Nephron (organoid): ENCODE results near the gene ARHGAP22.

Source experiments
- H3K27ac Mint-ChIP-seq, 3 experiments: 2 replicates each; pipeline ENCODE4 v1.8.0; 2020; ENCODE audit warnings: mixed read lengths in 3 of 3, mild to moderate bottlenecking in 2 of 3, moderate library complexity in 1 of 3
- H3K27me3 Mint-ChIP-seq: 2 replicates; pipeline ENCODE4 v1.8.0; 2021; ENCODE audit warnings: low read depth, mild to moderate bottlenecking, moderate library complexity, mixed read lengths
- H3K36me3 Mint-ChIP-seq: 2 replicates; pipeline ENCODE4 v1.8.0; 2020; ENCODE audit warnings: low read depth, mixed read lengths
- H3K4me1 Mint-ChIP-seq: 2 replicates; pipeline ENCODE4 v1.8.0; 2020; ENCODE audit warnings: mixed read lengths
- H3K4me3 Mint-ChIP-seq, 3 experiments: 2 replicates each; pipeline ENCODE4 v1.8.0; 2020; ENCODE audit warnings: mild to moderate bottlenecking in 3 of 3, mixed read lengths in 3 of 3, moderate library complexity in 2 of 3
- H3K9me3 Mint-ChIP-seq: 2 replicates; pipeline ENCODE4 v1.8.0; 2020; ENCODE audit warnings: mixed read lengths
- TF ChIP-seq, protein P1 (sequence below), 3 experiments: fragments of 200-600 bp; sonication (generic); IDR thresholded peaks; one replicate each; pipeline ENCODE4 v1.5.0; 2021; ENCODE audit warnings: antibody characterized with exemption in 3 of 3; ENCODE audit not compliant: unreplicated experiment in 3 of 3

Gene ARHGAP22

DNA sequence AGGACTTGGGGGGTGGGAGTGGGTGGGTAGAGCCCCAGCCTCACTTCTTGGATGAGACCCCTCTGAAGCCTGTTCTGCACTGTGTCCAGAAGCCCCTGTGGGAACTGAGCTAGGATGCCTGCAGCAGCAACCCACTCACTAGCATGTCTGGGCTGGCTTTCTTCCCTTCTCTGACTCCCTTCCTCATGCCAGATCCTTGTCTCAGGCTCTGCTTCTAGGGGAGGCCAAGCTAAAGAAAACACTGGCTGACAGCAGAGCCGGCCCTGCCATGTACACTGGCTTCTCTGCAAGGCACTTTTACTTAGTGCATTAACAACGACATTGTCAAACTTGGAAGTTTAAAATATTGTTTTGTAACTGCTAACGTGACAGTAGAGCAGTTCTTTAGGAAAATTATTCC is 50.2 kb downstream of the ARHGAP22 start:
- H3K36me3 Mint-ChIP-seq, result no peaks in the 10 kb centered on the region
- H3K27ac Mint-ChIP-seq, result peak overlapping the region; percentile 1 to 56 (median 9)
- TF ChIP-seq, protein P1, sequence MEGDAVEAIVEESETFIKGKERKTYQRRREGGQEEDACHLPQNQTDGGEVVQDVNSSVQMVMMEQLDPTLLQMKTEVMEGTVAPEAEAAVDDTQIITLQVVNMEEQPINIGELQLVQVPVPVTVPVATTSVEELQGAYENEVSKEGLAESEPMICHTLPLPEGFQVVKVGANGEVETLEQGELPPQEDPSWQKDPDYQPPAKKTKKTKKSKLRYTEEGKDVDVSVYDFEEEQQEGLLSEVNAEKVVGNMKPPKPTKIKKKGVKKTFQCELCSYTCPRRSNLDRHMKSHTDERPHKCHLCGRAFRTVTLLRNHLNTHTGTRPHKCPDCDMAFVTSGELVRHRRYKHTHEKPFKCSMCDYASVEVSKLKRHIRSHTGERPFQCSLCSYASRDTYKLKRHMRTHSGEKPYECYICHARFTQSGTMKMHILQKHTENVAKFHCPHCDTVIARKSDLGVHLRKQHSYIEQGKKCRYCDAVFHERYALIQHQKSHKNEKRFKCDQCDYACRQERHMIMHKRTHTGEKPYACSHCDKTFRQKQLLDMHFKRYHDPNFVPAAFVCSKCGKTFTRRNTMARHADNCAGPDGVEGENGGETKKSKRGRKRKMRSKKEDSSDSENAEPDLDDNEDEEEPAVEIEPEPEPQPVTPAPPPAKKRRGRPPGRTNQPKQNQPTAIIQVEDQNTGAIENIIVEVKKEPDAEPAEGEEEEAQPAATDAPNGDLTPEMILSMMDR (IDR thresholded peaks at IDR 0.05; ENCODE audit: unreplicated experiment in 3 of 3), result no peak
- peaks cover 9% of the 10 kb centered on the region for H3K4me1 Mint-ChIP-seq
- peaks cover 3% of the 10 kb centered on the region for H3K27me3 Mint-ChIP-seq
- no peak overlapping the region for H3K4me3 Mint-ChIP-seq
- no peaks in the 10 kb centered on the region for H3K9me3 Mint-ChIP-seq

DNA sequence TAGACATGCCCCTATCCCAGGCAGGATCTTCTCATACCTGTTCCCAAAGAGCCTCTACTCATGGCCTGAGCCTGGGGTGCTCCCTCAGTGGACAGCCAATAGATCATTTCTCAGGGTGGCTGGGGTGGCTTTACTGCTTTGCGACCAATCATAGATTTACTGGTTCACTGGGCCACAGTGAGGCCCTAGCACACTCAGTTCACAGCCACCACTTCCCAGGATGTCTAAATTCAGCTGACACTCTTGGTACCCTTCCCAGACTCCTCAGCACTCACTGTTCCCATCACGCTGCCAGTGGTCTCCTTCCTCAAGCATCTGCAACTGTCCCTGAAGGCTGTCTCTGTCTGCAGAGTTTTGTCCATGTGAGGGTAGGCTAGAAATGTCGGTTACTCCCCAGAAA is 50.6 kb downstream of the ARHGAP22 start:
- H3K27me3 Mint-ChIP-seq, result peaks cover 3% of the 10 kb centered on the region
- TF ChIP-seq, protein P1 (IDR thresholded peaks at IDR 0.05; ENCODE audit: unreplicated experiment in 3 of 3), result no peak
- peak overlapping the region in 1 of 3 experiments; percentile 1 for H3K27ac Mint-ChIP-seq
- H3K4me3 Mint-ChIP-seq, result no peak overlapping the region
- H3K36me3 Mint-ChIP-seq, result no peaks in the 10 kb centered on the region
- no peaks in the 10 kb centered on the region for H3K9me3 Mint-ChIP-seq
- H3K4me1 Mint-ChIP-seq, result peaks cover 9% of the 10 kb centered on the region

DNA sequence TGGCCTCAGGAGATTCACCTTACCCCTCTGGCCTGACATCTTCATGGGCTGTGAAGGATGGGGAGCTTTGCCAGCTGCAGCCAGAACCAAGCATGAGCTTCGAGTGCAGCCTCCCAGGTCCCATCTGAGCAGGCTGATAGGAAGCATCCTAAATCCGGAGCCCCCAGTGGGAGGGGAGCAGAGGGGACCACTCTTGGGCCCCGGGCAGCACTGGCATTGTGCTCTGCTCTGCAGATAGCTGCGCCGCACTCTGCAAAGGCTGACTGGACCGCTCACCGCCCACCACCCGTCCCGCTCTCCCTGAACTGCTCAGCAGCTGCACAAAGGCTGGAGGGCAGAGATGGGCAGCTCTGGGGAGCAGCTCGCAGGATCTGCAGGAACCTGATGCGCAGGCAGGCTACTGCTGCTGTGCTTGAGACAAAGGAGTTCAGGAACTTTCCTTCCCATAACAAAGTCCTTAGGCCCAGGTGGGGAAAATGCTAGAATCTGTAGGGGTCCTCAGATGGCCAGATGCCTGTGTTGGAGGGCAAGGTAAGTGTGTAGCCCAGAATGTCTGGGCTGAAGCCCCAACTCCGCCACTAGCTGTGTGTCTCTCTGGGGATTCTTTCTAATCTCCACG is 51.8 kb downstream of the ARHGAP22 start:
- peaks cover 9% of the 10 kb centered on the region for H3K4me1 Mint-ChIP-seq
- TF ChIP-seq, protein P1 (IDR thresholded peaks at IDR 0.05; ENCODE audit: unreplicated experiment in 3 of 3), result no peak
- no peaks in the 10 kb centered on the region for H3K9me3 Mint-ChIP-seq
- no peak overlapping the region for H3K27ac Mint-ChIP-seq
- H3K27me3 Mint-ChIP-seq, result peaks cover 3% of the 10 kb centered on the region
- no peak overlapping the region for H3K4me3 Mint-ChIP-seq
- H3K36me3 Mint-ChIP-seq, result no peaks in the 10 kb centered on the region

DNA sequence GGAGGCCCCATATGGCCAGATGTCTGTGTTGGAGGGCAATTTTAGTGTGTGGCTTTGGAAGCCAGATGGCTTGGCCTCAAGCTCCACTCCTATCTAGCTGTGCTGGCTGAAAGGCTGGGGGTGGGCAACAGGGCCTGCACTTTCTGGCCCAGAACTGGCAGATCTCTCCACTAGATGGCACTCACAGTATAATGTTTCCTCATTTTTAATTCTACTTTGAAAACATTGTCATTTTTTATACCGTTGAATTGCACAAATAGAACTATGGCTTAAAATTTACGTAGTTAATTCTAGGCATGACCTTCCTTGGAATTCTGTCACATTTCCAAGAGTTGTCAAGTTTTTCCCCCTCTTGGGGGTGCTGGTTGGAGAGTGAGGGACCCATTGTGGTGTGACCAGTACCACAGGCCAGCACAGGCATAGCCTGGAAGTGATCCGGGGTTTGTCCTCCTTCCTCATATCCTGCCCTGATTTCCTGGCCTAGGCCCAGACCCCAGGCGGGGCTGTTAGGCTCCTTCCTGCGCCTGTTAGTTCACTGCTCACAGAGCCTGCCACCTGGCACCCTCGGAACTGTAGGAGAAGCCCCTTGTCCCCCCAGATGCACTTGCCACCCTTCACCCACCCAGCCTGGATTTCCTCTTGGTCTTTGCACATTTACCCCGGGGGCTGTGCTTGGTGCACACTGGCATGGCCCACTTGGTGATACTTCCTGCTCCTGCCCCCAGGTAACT is 52.8 kb downstream of the ARHGAP22 start:
- TF ChIP-seq, protein P1 (IDR thresholded peaks at IDR 0.05; ENCODE audit: unreplicated experiment in 3 of 3), result peak; percentile 70 to 79 (median 72)
- H3K27me3 Mint-ChIP-seq, result no peaks in the 10 kb centered on the region
- peak overlapping the region in 1 of 3 experiments; percentile 58 for H3K27ac Mint-ChIP-seq
- no peak overlapping the region for H3K4me3 Mint-ChIP-seq
- no peaks in the 10 kb centered on the region for H3K9me3 Mint-ChIP-seq
- peaks cover 9% of the 10 kb centered on the region for H3K4me1 Mint-ChIP-seq
- H3K36me3 Mint-ChIP-seq, result no peaks in the 10 kb centered on the region

DNA sequence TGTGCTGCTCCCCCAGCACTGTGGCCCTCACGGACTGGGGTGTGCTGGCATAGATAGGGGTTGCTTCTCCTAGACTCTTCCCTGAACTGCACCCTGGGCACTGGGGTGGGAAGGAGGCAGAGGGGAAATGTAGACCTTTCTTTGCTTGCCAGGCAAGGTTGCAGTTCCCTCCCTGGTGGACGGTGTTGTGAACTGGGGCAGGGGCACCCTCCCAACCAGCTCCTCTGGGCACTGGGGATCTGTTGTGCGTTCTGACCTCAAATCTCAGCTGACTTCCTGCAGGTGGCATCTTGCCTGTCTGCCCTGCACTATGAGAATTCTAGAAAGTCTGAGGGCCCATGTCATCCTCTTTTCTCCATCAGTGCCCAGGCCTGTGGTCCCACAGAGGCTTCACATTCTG is 53.9 kb downstream of the ARHGAP22 start:
- Mint-ChIP-seq H3K4me1 (peaks cover 9% of the 10 kb centered on the region), H3K9me3 (no peaks in the 10 kb centered on the region)

More for the DNA sequence above, 53.9 kb downstream of the ARHGAP22 start:
- TF ChIP-seq, protein P1 (IDR thresholded peaks at IDR 0.05; ENCODE audit: unreplicated experiment in 3 of 3), result no peak
- no peaks in the 10 kb centered on the region for H3K27me3 Mint-ChIP-seq
- no peak overlapping the region for H3K4me3 Mint-ChIP-seq
- no peak overlapping the region for H3K27ac Mint-ChIP-seq
- no peaks in the 10 kb centered on the region for H3K36me3 Mint-ChIP-seq
